Suprapubic skin (tissue), 4 donors: Measurements from ENCODE around the gene MRPL58. TPM values are rescaled to one million over a fixed set of nuclear protein-coding genes. Genes with fewer than 3 reads are reported as not detected.
"Not testable (repeated sequence)": the region's sequence is repeated elsewhere in the genome, so short reads cannot be mapped to it uniquely, and the experiment has no call there.

Source experiments
- DNase-seq, 2 donors: peaks; one replicate each; pipeline ENCODE4 v3.0.0-alpha.2; 2019; ENCODE audit warnings: low spot score in 2 of 2
- H3K27ac ChIP-seq: fragments of 200-600 bp; sonication (generic); one replicate; pipeline ENCODE4 v1.5.1; 2019
- H3K27me3 ChIP-seq: fragments of 200-600 bp; sonication (generic); one replicate; pipeline ENCODE4 v1.5.1; 2019
- H3K36me3 ChIP-seq: fragments of 200-600 bp; sonication (generic); one replicate; pipeline ENCODE4 v1.5.1; 2019
- H3K4me1 ChIP-seq: fragments of 200-600 bp; sonication (generic); one replicate; pipeline ENCODE4 v1.5.1; 2019
- H3K4me3 ChIP-seq: fragments of 200-600 bp; sonication (generic); one replicate; pipeline ENCODE4 v1.5.1; 2019; ENCODE audit warnings: mild to moderate bottlenecking
- H3K9me3 ChIP-seq: fragments of 200-600 bp; sonication (generic); one replicate; pipeline ENCODE4 v1.5.1; 2019
- CTCF ChIP-seq, 2 donors: fragments of 200-600 bp in 1 of 2; fragments of 450-650 bp in 1 of 2; sonication (generic) in 1 of 2; IDR thresholded peaks; one replicate each; pipeline ENCODE4 v1.5.1; 2016 to 2019; ENCODE audit warnings: antibody characterized with exemption in 2 of 2, mild to moderate bottlenecking in 1 of 2, moderate library complexity in 1 of 2
- EP300 ChIP-seq: sonication (generic); formaldehyde crosslinking; IDR thresholded peaks from one replicate; pipeline ENCODE4 v1.6.1; 2017; ENCODE audit warnings: antibody characterized with exemption
- POLR2A ChIP-seq, 2 donors: fragments of 450-650 bp; IDR thresholded peaks; one replicate each; pipeline ENCODE4 v1.6.1; 2017; ENCODE audit warnings: antibody characterized with exemption in 2 of 2, mild to moderate bottlenecking in 2 of 2, moderate library complexity in 2 of 2
- POLR2AphosphoS5 ChIP-seq, 3 donors: sonication (generic); formaldehyde crosslinking; IDR thresholded peaks; one replicate each; pipeline ENCODE4 v1.6.1; 2017; ENCODE audit warnings: antibody characterized with exemption in 3 of 3
- WGBS: methylation state at CpG from one replicate; pipeline ENCODE4 v1.1.5; 2018; 5-methylcytosine and 5-hydroxymethylcytosine counted together
- total RNA-seq, 4 donors: library from RNA; depleted of rRNA; stranded (reverse); fragments of >200 nt; gene quantifications; one replicate each; pipeline ENCODE4 v1.1.0, GENCODE V29; 2016

MRPL58 gene
- total RNA-seq, 4 donors from 2014 or later: 20.2 to 68.2 (median 46.7) TPM

GRCh38 chr17:75019710-75020109, 7.2 kb downstream of the MRPL58 start:
- Histone ChIP-seq H3K9me3 (no peaks in the 10 kb centered on the region), H3K4me1 (peaks cover 4% of the 10 kb centered on the region), H3K4me3 (no peak overlapping the region), H3K27me3 (no peaks in the 10 kb centered on the region), H3K27ac (no peak overlapping the region), H3K36me3 (peaks cover 55% of the 10 kb centered on the region)
- WGBS: 93% methylated on average over 3 of the region's 3 CpGs
- TF ChIP-seq CTCF (IDR thresholded peaks at IDR 0.05): no peak
- TF ChIP-seq POLR2AphosphoS5 (IDR thresholded peaks at IDR 0.05): no peak
- no peak for TF ChIP-seq POLR2A (IDR thresholded peaks at IDR 0.05)
- no peak for TF ChIP-seq EP300
- DNase-seq: no peak

- Histone ChIP-seq H3K27ac (no peak overlapping the region), H3K9me3 (no peaks in the 10 kb centered on the region), H3K4me3 (no peak overlapping the region), H3K36me3 (peaks cover 55% of the 10 kb centered on the region), H3K27me3 (no peaks in the 10 kb centered on the region), H3K4me1 (peaks cover 4% of the 10 kb centered on the region)
- TF ChIP-seq EP300 (no peak), POLR2AphosphoS5 (IDR thresholded peaks at IDR 0.05) (no peak), CTCF (IDR thresholded peaks at IDR 0.05) (no peak), POLR2A (IDR thresholded peaks at IDR 0.05) (no peak)
- WGBS: 81% methylated on average over 19 of the region's 19 CpGs
- DNase-seq: no peak
Measured at GRCh38 chr17:75020331-75021110, 8.1 kb downstream of the MRPL58 start.

- H3K9me3 ChIP-seq: no peaks in the 10 kb centered on the region
- no peak overlapping the region for H3K4me3 ChIP-seq
- H3K4me1 ChIP-seq: peaks cover 19% of the 10 kb centered on the region
- H3K36me3 ChIP-seq: peaks cover 27% of the 10 kb centered on the region
- no peak for DNase-seq
- no peak overlapping the region for H3K27ac ChIP-seq
- TF ChIP-seq CTCF (IDR thresholded peaks at IDR 0.05) (no peak), EP300 (no peak), POLR2A (IDR thresholded peaks at IDR 0.05) (no peak)
- WGBS: 89% methylated on average over 10 of the region's 10 CpGs
- H3K27me3 ChIP-seq: no peaks in the 10 kb centered on the region
Measured at GRCh38 chr17:75024686-75025397, 12.4 kb downstream of the MRPL58 start.

GRCh38 chr17:75025398-75025734, 12.9 kb downstream of the MRPL58 start:
- Histone ChIP-seq H3K36me3 (peaks cover 23% of the 10 kb centered on the region), H3K4me1 (peaks cover 16% of the 10 kb centered on the region)
- H3K27ac ChIP-seq, H3K27me3 ChIP-seq, DNase-seq, H3K4me3 ChIP-seq, H3K9me3 ChIP-seq: not testable (repeated sequence)
- WGBS: 90% methylated on average over 6 of the region's 9 CpGs

- WGBS: 62% methylated on average over 2 of the region's 2 CpGs
Measured at GRCh38 chr17:75026650-75027049, 14.2 kb downstream of the MRPL58 start.

GRCh38 chr17:75030161-75030560, 17.7 kb downstream of the MRPL58 start:
- Histone ChIP-seq H3K4me3 (no peak overlapping the region), H3K9me3 (no peaks in the 10 kb centered on the region), H3K27me3 (no peaks in the 10 kb centered on the region), H3K4me1 (peaks cover 45% of the 10 kb centered on the region), H3K36me3 (no peaks in the 10 kb centered on the region), H3K27ac (no peak overlapping the region)
- WGBS: 92% methylated on average over 8 of the region's 8 CpGs
- no peak for TF ChIP-seq POLR2AphosphoS5 (IDR thresholded peaks at IDR 0.05)
- no peak for TF ChIP-seq CTCF (IDR thresholded peaks at IDR 0.05)
- no peak for TF ChIP-seq POLR2A (IDR thresholded peaks at IDR 0.05)
- no peak for DNase-seq

More at GRCh38 chr17:75026650-75027049, 14.2 kb downstream of the MRPL58 start:
- not testable (repeated sequence) for H3K27me3 ChIP-seq, H3K4me3 ChIP-seq, DNase-seq, H3K9me3 ChIP-seq
- peak overlapping the region; percentile 4 for H3K27ac ChIP-seq
- H3K36me3 ChIP-seq: peaks cover 10% of the 10 kb centered on the region
- peaks cover 16% of the 10 kb centered on the region for H3K4me1 ChIP-seq
